Endothelial cell of umbilical vein (primary cell): ENCODE results near the gene SH3BP5. TPM values are rescaled to one million over a fixed set of nuclear protein-coding genes. Genes with fewer than 3 reads are reported as not detected.

Source experiments
- BruUV-seq: library from RNA; stranded (reverse); fragments of 400-500 nt; replicated peaks from 2 replicates; lab custom pipeline; 2021; lab: Mats Ljungman, UMichigan
- CTCF ChIA-PET: fragments of 300-600, 350-600 bp; sonication (Branson Sonifier 250); formaldehyde crosslinking; loops from one replicate; lab custom pipeline; 2021; ENCODE audit warnings: antibody characterized with exemption, inconsistent platforms; lab: Charles Lee
- POLR2A ChIA-PET: fragments of 300-600, 350-600 bp; sonication (Branson Sonifier 250); formaldehyde crosslinking; loops from one replicate; lab custom pipeline; 2021; ENCODE audit warnings: antibody characterized with exemption, inconsistent platforms; lab: Charles Lee
- DNase-seq: peaks from one replicate; pipeline ENCODE4 v3.0.0-alpha.2; 2011; ENCODE audit warnings: low read depth, low spot score
- FAIRE-seq: peaks from 2 replicates; lab custom pipeline; 2011; peaks lifted over from hg19 to GRCh38; lab: Jason Lieb, UNC
- H2AFZ ChIP-seq: 2 replicates; pipeline ENCODE4 v1.6.0; 2012; ENCODE audit warnings: low read depth, low read length, control low read depth, inconsistent platforms
- H3K27ac ChIP-seq: 2 replicates; pipeline ENCODE4 v1.5.1; 2011; ENCODE audit warnings: low read depth, mild to moderate bottlenecking, control low read depth, low read length, moderate library complexity; ENCODE audit not compliant: insufficient read depth
- H3K27me3 ChIP-seq, 2 experiments: 2 replicates each; pipeline versions ENCODE4 v1.6.0 to v1.6.1; 2011; ENCODE audit warnings: low read length in 2 of 2, mixed read lengths in 1 of 2; ENCODE audit not compliant: control insufficient read depth in 2 of 2, insufficient read depth in 2 of 2
- H3K36me3 ChIP-seq, 2 experiments: 2 replicates in 1 of 2; 3 replicates in 1 of 2; pipeline ENCODE4 v1.5.1; 2011; ENCODE audit warnings: low read length in 2 of 2, mild to moderate bottlenecking in 1 of 2, moderate library complexity in 1 of 2; ENCODE audit not compliant: control insufficient read depth in 2 of 2, insufficient read depth in 2 of 2; ENCODE audit errors: extremely low read depth in 1 of 2
- H3K4me1 ChIP-seq: 3 replicates; pipeline ENCODE4 v1.5.1; 2011; ENCODE audit warnings: mild to moderate bottlenecking, low read length; ENCODE audit not compliant: control insufficient read depth, insufficient read depth; ENCODE audit errors: extremely low read depth
- H3K4me2 ChIP-seq: 2 replicates; pipeline ENCODE4 v1.6.1; 2011; ENCODE audit warnings: low read length, control low read depth, mixed read lengths; ENCODE audit not compliant: insufficient read depth
- H3K4me3 ChIP-seq, 3 experiments: fragments of 200-600 bp in 1 of 3; sonication (generic), shearing (Covaris generic) in 1 of 3; replicated peaks in 1 of 3; 2 replicates each; pipeline ENCODE4 v1.5.1; 2011 to 2016; ENCODE audit warnings: control low read depth in 3 of 3, low read length in 3 of 3, mild to moderate bottlenecking in 2 of 3, inconsistent platforms in 1 of 3, low read depth in 1 of 3, moderate library complexity in 1 of 3; ENCODE audit not compliant: insufficient read depth in 1 of 3
- H3K79me2 ChIP-seq: 2 replicates; pipeline ENCODE4 v1.6.0; 2012; ENCODE audit warnings: low read length, inconsistent platforms; ENCODE audit not compliant: control insufficient read depth, insufficient read depth
- H3K9ac ChIP-seq: replicated peaks from 2 replicates; pipeline ENCODE3; 2011; ENCODE audit warnings: low read length, control low read depth; ENCODE audit not compliant: insufficient read depth; ENCODE audit errors: extremely low read depth
- H3K9me1 ChIP-seq: replicated peaks from 3 replicates; pipeline ENCODE4 v1.6.0; 2011; ENCODE audit warnings: mild to moderate bottlenecking, low read length; ENCODE audit not compliant: control insufficient read depth, insufficient read depth; ENCODE audit errors: extremely low read depth
- H3K9me3 ChIP-seq: replicated peaks from 2 replicates; pipeline ENCODE4 v1.5.1; 2012; ENCODE audit warnings: low read length, inconsistent platforms; ENCODE audit not compliant: control insufficient read depth, insufficient read depth
- H4K20me1 ChIP-seq: replicated peaks from 2 replicates; pipeline ENCODE3; 2011; ENCODE audit warnings: mild to moderate bottlenecking, low read length; ENCODE audit not compliant: control insufficient read depth, insufficient read depth; ENCODE audit errors: extremely low read depth
- EZH2 ChIP-seq: IDR thresholded peaks from 2 replicates; pipeline ENCODE4 v1.6.1; 2012; ENCODE audit warnings: borderline replicate concordance, low read depth, mild to moderate bottlenecking, moderate library complexity, low read length, inconsistent platforms; ENCODE audit not compliant: severe bottlenecking
- FOS ChIP-seq: IDR thresholded peaks from 2 replicates; pipeline ENCODE4 v1.6.1; 2011; ENCODE audit warnings: mild to moderate bottlenecking, low read length, moderate library complexity, borderline replicate concordance; ENCODE audit not compliant: insufficient read depth
- GATA2 ChIP-seq: IDR thresholded peaks from 2 replicates; pipeline ENCODE4 v1.7.0; 2011; ENCODE audit warnings: low read depth, mild to moderate bottlenecking, moderate library complexity, mixed read lengths, low read length; ENCODE audit not compliant: insufficient read length, insufficient read depth
- JUN ChIP-seq: IDR thresholded peaks from 2 replicates; pipeline ENCODE4 v1.6.1; 2011; ENCODE audit warnings: borderline replicate concordance, low read depth; ENCODE audit not compliant: insufficient read length, insufficient read depth
- MYC ChIP-seq: IDR thresholded peaks from one replicate; pipeline ENCODE4 v1.6.1; 2011; ENCODE audit warnings: mild to moderate bottlenecking, low read depth, low read length
- POLR2A ChIP-seq: IDR thresholded peaks from 2 replicates; pipeline ENCODE4 v1.6.1; 2012; ENCODE audit warnings: low read depth, mild to moderate bottlenecking, control low read depth, low read length
- POLR2AphosphoS5 ChIP-seq: IDR thresholded peaks from 2 replicates; pipeline ENCODE4 v1.6.1; 2012; ENCODE audit warnings: low read depth, mild to moderate bottlenecking, control low read depth, low read length, moderate library complexity; ENCODE audit not compliant: insufficient read depth
- dilution Hi-C: fragments of 300-500 bp; cut with MboI; formaldehyde crosslinking; loops from one replicate; pipeline ENCODE4 v1.15.0; 2019; ENCODE audit warnings: low sequenced_read_pairs; ENCODE audit not compliant: extremely low pct_ligation_motif_present
- intact Hi-C: fragments of 100-400 bp; cut with micrococcal nuclease; formaldehyde crosslinking; loops from one replicate; pipeline ENCODE4 v1.10.0; 2022
- polyA plus RNA-seq, 4 experiments: library from polyadenylated mRNA; depleted of rRNA in 3 of 4; stranded (reverse) in 3 of 4; unstranded in 1 of 4; fragments of >200 nt; gene quantifications; 2 replicates each; pipeline versions ENCODE4 v1.2.1 to v1.2.3, GENCODE V29; 2011 to 2012; ENCODE audit warnings: missing spikeins in 1 of 4
- total RNA-seq: library from RNA; stranded (reverse); gene quantifications from 2 replicates; pipeline ENCODE4 v1.2.3, GENCODE V29; 2021
- TF ChIP-seq, protein P1 (sequence below): IDR thresholded peaks from 2 replicates; pipeline ENCODE4 v1.6.1; 2011; ENCODE audit not compliant: insufficient read depth, insufficient read length
- TF ChIP-seq, protein P2 (sequence below), 2 donors: IDR thresholded peaks; 1 replicate in 1 of 2; 2 replicates in 1 of 2; pipeline ENCODE4 v1.5.1; 2011; ENCODE audit warnings: low read length in 2 of 2, mild to moderate bottlenecking in 2 of 2, moderate library complexity in 2 of 2, control low read depth in 1 of 2, inconsistent platforms in 1 of 2, low read depth in 1 of 2; ENCODE audit not compliant: insufficient read depth in 1 of 2; ENCODE audit errors: extremely low read depth in 1 of 2

The SH3BP5 gene
- total and polyA plus RNA-seq, 2 donors (not counting 3 experiments of a cell fraction or from before 2014, with no cell fraction given) = 35.3 to 76.3 TPM

DNA sequence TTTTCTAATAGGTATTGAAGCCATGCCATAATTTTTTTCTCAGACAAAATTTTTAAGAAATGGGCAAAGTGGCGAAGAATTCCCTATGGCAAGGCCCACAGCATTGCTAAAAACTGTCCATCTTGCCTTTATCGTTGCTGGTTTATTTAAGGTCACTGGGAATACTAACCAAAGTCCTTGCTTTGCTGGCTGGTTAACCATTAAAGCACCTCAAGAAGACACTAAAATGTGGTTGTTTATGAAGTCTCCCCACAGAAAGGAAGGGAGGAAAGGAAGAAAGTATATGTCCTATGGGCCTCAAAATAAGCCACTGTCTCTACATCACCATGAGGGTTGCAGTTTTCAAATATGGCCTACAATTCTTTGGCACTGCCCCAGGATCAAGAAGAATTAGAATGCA lies 13.2 kb downstream of the SH3BP5 start:
- POLR2A ChIA-PET = no interaction called here
- Histone ChIP-seq H3K4me2 (no peak overlapping the region), H3K27me3 (no peaks in the 10 kb centered on the region), H3K79me2 (peaks cover 93% of the 10 kb centered on the region), H2AFZ (no peak overlapping the region), H3K27ac (no peak overlapping the region), H3K36me3 (no peaks in the 10 kb centered on the region), H4K20me1 (peaks cover 3% of the 10 kb centered on the region), H3K4me3 (no peak overlapping the region), H3K4me1 (peaks cover 22% of the 10 kb centered on the region), H3K9me3 (no peaks in the 10 kb centered on the region), H3K9me1 (no peaks in the 10 kb centered on the region), H3K9ac (no peak overlapping the region)
- dilution Hi-C loops (no loop called here), intact Hi-C loops (no loop called here)
- CTCF ChIA-PET = interaction anchor here (1.0 to 2.6 kb wide), 9 partner anchors 8 to 86 kb away, joined by 3 to 21 read pairs (median 7); no protein-coding TSS in a partner anchor
- TF ChIP-seq FOS = no peak
- TF ChIP-seq, protein P1, sequence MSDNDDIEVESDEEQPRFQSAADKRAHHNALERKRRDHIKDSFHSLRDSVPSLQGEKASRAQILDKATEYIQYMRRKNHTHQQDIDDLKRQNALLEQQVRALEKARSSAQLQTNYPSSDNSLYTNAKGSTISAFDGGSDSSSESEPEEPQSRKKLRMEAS = no peak
- TF ChIP-seq POLR2AphosphoS5 = no peak
- TF ChIP-seq POLR2A = no peak
- TF ChIP-seq, protein P2, sequence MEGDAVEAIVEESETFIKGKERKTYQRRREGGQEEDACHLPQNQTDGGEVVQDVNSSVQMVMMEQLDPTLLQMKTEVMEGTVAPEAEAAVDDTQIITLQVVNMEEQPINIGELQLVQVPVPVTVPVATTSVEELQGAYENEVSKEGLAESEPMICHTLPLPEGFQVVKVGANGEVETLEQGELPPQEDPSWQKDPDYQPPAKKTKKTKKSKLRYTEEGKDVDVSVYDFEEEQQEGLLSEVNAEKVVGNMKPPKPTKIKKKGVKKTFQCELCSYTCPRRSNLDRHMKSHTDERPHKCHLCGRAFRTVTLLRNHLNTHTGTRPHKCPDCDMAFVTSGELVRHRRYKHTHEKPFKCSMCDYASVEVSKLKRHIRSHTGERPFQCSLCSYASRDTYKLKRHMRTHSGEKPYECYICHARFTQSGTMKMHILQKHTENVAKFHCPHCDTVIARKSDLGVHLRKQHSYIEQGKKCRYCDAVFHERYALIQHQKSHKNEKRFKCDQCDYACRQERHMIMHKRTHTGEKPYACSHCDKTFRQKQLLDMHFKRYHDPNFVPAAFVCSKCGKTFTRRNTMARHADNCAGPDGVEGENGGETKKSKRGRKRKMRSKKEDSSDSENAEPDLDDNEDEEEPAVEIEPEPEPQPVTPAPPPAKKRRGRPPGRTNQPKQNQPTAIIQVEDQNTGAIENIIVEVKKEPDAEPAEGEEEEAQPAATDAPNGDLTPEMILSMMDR (IDR thresholded peaks at IDR 0.05; ENCODE audit: extremely low read depth in 1 of 2, insufficient read depth in 1 of 2, low read depth in 1 of 2, low read length in 2 of 2) = no peak
- no peak for TF ChIP-seq JUN
- TF ChIP-seq GATA2 = no peak
- TF ChIP-seq MYC = no peak
- no peak for TF ChIP-seq EZH2
- DNase-seq = no peak
- no TSS peak for BruUV-seq
- FAIRE-seq = no peak
